TTC549 (cell line): Measurements from ENCODE around the gene RNF220.

Experiments
- FAIRE-seq: peaks from 2 replicates; lab custom pipeline; 2012; peaks lifted over from hg19 to GRCh38; lab: Jason Lieb, UNC

RNF220 gene

DNA sequence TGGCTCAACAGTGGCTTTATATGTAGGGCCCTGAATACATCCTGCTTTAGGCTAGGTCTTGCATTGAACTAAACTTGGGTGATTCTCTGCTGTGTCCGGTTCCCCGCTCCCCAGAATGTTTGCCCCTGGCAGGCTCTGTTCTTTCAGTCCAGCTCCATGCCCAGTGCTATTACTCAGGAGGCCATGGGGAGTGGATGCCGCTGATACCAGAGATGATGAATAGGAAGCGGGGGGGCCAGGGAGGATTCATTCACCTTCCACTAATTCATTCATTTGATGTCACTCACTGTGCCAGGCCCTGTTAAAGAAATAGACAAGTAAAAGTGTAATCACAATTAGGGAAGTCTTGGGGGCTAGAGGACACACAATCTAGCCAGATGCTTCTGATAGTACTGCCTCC lies 185.4 kb downstream of the RNF220 start:
- FAIRE-seq: no peak

DNA sequence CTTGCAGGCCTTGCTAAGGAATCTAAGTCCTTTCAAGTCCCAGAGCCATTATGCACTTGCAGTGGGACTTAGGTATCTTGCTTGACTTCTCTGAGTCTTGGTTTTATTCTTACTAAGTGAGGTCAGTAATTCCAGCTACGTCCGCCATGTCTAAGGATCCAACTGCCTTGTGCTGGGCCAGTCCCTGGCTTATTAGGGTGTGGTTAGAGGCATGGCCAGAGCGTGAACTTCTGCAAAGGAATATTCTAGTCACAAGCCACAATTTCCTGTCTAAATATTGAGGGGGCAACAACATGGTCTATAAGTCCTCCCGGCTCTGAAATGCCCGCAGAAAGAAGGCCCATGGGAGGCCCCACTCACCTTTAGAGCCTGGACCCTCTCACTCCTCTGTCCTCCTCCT lies 186.3 kb downstream of the RNF220 start:
- FAIRE-seq: no peak

DNA sequence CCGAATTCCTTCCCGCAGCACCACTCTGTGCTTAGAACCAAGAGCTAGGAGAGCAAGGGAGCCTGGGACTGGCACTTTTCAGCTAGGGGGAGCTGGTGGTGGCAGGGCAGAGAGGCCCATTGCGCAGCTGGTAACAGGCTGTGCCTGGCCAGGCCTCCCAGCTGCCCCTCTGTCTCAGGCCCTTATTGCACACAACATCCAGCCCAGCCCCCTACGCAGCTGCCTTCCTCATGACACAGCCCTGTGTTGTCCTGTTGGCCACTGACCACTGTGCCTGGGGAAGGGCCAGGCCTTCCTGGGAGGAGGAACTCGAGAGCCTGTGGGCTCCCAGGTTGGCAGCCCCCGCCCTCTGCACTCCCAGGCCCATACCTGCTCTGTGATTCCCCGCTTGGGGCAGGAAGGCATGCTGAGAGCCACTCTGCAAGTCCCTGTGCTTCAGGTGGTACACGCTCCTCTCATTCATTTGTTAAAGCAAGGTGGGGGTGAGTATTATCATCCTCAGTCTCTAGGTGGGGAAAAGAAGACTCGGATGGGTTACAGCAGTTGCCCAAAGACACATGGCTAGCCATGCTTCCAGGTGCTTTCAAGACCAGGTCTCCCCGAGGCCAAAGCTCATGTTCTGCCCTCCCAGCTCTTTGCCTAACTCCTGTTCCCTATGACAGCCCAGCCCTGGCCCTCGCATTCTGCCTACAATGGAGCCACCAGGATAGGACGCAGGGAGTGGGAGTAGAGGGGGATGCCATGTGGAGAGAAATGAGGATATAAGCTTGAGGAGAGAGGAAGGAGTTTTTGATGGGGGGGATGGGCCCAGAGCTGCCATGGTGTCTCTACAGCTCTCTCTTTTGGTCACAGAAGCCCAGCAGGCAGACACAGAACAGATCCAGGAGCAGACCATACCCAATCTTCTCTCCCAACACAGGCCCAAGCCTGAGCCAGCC lies 187.4 kb downstream of the RNF220 start:
- FAIRE-seq: no peak

DNA sequence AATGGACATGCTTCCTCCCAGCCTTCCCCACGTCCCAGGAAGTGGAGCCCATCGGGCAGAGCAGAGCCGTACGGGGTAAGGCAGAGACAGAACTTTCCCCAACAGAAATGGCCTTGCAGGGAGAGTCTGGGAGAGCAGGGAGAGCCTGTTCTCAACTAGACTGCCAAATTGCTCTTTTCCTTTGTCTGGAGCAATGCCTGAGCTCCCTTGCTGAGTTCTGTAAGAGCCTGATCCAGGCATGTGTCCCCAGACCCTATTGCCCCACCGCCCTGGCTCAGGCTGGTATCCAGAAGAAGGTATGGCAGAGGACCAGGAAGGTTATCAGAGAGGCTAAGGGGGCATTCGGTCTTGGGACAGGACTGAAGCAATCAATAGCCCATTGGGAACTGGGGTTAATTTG lies 189.3 kb downstream of the RNF220 start:
- FAIRE-seq: no peak

DNA sequence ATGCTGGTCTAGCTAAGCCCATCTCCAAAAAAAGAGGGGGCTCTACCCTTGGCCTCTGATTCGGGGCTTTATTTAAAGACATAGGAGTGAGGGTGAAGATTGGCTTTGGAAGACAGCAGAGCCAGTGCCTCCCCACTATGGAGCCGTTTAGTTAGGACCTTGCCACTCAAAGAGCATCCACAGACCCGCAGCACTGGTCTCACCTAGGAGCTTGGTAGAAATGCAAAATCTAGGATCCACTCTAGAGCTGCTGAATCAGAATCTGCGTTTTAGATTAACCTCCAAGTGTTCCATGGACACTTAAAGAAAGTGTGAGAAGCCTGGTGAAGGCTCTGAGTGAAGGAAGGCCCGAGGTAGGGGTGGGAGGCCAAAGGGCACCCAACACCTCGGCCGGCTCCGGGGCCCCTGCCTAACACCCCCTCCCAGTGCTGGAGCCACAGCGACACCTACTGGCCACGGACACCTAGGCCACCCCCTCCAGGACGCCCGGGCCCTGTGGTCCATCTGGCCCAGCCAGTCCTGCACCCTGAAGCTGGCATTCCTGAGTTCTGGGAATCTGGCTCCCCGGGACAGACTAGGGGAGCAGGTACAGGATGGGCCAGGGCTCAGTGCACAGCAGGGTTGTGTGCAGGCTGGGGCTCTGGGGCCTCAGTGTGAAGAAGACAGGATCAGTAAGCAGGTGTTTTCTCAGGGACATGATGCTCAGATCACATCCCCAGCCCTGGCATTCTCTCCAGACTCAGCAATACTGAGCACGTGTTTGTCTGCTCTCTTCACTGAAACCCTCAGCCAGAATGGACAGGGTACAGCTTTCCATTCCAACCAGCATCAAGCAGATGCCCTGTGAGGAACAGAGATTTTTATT lies 190.0 kb downstream of the RNF220 start:
- no peak for FAIRE-seq

DNA sequence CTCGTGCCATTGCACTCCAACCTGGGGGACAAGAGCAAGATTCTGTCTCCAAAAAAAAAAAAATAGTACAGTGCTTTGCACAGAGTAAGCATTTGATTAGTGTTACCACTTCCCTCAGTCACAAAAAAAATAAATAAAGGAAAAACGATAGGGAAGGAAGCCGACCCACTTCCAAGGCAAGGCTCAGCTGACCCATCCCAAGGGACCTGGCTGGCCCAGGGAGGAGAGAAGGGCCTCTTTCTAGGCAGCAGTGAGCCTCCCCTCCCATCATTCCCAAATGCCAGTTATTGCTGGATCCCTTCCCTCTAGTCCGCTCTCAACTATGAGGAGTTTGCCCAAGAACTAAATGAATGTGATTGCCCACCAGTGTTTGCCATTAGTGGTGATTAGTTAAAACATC lies 191.5 kb downstream of the RNF220 start:
- FAIRE-seq: no peak

DNA sequence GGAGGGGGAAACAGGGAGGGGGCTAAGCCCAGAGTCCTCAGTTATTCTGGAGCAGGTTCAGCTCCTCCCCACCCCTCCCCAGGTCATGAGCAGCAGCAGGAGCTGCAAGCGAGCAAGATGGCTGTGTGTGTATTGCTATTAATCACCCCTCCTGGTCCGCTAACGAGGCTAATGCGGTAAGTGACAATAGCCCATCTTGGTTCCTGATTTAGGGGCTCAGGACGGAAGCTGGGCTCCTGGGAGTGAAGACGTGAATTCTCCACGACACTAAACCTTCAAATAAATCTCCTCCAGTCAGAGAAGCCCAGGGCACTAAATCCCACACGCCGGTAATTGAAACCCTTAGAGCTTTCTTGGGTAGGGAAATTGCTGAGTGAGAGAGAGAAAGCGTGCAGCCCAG lies 193.1 kb downstream of the RNF220 start:
- no peak for FAIRE-seq

DNA sequence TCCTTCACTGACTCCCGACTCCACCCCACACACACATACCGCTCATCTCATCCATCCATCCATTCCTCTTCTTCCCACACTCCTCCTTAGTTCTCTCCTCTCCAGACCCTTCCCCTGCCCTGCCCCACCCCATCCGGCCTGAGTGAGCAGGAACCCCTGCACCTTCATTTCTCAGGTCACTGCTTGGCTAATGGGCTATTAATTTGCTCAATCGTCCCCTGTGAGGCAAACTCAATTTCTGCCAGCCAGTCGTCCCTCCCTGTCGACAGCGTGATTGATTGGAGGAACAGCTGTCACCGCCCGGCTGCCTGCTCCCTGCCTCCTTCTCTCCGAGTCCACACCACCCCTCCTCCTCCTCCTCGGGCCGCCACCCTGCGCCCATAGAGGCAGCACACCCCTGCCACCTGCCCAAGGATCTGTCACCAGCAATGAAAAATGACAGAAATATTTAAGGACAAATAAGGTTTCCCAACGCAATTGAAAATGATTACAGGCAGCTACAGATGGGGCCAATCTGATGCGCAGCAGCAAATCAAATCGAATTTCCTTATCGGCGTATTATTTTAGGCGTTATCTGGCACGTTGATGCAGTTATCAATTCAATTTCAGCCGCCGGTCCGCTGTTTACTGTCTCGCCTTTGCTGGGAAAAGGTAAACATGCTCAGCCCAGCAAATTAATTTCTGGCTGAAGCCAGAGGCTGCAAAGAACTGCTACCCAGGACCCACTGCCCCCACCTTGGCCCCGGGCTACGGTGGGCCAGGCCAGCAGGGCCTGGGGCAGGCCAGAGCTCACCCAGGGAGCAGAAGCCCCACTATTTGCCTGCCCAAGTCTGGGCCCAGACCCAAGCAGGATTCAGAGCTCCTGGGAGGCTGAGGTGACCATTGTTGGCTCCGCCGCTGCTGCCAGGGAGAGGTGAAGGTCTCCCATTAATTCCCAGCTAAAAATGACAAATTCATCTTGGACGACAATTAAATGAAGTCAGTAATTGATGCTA lies 197.9 kb downstream of the RNF220 start:
- FAIRE-seq: no peak

DNA sequence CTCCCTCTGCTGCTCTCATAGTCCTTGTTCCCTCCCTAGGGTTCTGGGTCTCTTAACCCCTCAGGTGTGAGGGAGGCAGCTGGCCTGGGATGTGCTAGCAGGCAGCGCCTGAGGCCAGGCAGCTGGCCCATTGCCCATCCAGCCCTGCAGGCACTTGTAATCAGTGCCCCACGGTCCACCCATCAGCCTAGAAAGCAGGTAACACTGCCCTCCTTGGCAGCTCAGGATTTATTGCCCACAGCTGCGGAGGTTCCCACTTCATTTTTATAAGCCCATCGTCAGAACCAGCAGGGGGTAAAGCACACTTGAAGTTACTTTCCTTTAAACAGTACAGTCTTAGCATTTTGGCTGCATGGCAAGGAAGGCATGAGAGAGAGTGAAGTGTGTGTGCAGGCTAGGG lies 198.7 kb downstream of the RNF220 start:
- no peak for FAIRE-seq

DNA sequence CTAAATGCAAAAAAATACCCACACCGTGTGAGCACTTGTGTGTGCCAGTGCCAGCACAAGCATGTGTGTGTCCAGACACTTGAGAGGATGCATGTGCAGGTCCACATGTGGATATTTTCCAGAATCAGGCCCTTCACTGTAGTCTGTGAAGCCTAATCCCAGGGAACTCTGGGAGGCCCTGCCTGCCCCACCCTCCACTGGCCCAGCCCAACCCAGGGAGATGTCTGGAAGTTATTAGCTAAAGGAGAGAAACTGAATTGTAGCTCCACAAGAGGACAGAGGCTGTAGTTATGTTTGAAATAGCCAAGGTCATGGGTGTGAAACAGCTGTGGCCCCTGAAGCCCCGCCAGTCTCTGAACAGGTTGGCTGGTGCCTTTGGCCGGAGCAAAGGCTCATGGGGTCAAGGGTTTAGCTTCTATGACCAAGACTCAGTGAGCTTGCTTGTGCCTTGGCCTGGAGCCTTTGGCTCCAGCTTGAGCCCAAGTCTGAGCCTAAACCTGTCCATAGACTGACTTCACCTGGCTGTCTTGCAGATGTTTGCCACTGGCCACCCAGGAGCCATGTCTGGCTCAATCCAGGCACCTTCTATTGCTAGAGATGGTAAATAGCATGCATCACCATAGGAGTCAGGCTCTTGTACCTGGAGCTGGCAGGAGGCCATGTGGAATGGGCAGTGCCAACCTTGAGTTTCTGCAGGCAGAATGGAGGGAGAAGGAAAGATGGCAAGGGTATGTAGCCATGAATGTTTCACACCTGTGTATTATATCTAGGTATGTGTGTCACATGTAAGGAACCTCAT lies 199.3 kb downstream of the RNF220 start:
- FAIRE-seq: no peak

DNA sequence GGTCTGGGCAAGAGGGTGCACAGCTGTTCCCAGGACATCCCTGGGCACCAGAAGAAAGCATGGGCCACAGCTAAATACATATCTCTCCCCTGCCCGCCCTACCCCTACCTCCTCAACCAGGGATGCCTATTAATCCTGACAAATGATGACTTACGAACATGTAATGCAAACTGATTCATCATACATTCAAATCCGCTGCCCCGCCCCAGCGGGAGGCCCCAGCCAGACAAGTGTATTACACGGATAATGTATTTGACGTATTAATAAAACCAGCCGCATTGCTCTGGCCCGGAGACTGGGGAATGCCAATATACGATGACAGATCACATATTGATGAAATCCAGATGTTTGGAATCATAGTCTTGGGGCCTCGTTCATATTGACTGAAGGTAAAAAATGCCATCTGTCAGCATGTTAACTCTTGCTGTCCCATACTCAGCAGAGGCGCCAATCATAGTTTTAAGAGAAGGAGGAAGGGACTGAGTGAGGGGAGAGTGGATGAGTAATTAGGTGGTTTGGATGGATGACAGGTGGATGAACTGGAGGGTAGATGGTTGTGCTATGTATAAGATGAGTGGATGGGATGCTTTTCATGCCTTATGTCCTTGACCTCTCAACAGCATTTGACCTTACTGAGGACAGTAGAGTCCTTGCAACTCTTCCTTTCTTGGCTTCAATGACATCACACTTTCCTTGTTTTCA lies 201.0 kb downstream of the RNF220 start:
- FAIRE-seq: no peak

DNA sequence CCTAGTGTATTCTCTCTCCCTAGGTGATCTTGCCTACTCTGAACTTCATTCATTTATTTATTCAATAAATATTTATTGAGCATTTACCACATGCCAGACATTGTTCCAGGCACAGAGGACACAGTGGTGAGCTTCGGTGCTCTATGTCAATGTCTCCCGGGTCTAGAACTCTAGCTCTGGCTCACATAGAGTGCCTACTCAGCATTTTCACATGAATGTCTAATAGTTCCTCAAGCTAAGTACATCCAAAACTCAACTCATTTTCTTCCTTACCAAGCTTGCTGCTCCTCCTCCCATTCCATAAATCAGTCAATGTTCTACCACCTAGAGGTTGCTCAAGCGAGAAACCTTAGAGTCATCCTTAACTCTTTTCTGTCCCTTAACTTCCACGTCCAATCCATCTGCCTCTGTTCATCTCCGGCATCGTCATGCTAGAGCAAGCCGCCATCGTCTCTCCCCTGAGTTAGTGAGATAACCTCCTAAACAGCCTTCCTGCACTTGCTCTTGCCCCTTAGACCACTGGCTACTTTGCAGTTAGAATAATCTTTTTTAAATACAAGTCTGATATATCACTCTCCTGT lies 201.7 kb downstream of the RNF220 start:
- no peak for FAIRE-seq

DNA sequence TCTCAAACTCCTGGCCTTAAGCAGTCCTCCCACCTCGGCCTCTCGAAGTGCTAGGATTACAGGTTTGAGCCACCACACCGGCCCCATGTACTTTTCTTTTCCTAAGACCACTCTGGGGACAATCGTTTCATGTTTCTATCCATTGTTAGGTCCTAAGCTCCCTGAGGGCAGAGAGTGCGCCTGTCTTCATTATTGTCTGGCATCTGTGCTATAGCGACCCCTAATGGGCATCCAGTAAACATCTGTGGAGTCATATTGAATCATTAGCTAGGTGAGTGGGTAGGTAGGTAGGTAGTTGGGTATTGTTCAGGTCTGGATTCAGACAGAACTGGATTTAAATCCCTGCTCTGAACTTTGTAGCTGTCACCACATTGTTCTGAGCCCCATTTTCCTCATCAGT lies 203.1 kb downstream of the RNF220 start:
- FAIRE-seq: no peak

DNA sequence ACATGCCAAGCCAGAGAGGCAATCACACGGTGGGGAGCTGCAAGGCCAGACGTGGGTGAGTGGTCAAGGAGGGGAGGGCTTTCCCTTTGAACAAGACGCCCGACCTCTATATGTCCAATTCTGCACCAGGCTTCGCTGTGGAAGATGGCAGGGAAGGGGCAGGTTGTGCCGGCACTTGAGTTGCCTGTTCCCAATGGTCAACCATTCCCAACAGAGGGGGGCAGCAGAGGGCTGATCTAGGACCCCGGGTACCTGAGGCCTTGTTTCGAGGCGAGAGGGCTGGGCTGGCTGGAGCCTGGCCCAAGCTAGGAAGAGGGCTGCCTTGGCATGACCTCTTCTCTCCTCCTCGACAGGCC lies 204.3 kb downstream of the RNF220 start:
- FAIRE-seq: no peak

DNA sequence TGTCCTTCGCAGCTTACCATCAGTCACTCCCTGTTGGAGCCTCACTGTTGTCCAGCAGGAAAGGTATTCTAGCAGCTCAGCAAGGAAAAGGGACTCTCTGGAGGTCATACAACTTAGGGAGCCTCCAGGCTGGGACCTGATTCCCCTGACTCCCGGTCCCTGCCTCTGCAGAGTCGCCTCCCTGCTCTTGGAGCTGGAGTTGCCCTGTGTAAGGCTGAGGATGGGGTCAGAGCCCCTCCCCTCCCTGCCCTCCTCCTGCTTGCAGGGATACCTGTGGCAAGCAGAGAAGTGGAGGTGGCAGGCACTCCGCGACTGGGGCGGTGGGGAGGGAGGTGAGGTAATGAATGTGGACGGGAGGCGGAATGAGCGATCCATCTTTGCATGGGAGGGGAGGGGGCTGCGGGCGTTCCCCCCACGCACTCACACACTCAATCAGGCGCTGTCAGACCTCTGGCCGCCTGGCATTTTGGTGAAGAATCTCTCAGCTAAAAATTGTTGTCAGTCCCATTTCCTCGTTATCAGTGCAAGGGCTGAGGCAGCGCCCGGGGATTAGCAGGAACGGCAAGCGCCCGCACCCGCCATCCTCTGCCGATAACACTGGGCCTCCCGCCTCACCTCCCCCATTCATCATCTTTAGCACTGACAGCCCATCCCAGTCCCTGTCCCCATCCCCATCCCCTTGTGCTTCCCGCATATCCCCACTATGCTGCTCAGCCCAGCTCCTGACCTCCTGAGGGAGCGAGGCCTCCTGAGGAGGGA lies 204.9 kb downstream of the RNF220 start:
- FAIRE-seq: no peak

DNA sequence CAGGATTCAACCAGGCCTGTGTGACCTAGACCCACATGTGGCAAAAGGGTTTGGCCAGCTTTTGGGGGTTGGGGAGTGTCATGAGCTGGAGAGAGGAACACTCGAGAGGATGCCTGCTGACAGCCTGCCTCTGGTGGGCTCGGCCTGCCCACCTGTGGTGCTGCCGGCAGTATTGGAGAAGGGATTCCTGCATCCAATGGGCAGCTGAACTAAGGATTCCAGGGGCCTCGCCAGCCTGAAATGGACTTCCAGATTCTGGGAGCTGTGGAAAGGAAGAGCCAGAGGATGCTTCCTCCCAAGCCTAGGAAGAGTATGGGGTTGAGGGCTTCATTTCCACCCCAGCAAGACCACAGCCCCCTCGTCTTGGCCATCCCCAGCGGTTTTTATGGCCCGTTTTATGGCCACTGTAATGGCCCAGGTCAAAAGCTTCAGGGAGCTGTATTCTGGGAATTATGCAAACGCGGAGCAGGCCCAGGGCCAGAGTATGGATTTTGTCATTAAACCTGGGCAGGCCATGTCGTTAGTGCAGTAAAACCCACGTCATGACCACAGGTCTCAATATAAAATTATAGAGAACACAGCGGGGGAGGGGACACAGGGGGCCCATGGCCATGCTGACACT lies 205.6 kb downstream of the RNF220 start:
- FAIRE-seq: no peak

DNA sequence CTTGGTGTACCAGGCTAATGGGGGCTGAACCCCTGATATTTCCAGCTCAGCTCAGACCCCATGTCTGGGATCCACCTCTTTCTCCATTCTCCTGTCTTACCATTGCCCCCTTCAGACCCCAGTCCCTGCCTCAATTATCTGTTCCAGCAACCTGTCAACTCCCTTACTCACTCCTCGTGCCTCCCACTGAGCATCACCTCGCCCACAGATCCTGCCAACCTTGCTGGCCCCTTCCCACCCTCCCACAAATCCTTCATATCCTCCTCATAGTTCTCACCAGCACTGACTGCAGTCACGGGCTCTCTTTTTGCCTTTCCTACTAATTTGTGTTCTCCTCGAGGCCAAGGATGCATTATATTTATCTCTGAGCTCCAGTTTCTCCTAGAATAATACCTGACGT lies 206.4 kb downstream of the RNF220 start:
- FAIRE-seq: no peak

DNA sequence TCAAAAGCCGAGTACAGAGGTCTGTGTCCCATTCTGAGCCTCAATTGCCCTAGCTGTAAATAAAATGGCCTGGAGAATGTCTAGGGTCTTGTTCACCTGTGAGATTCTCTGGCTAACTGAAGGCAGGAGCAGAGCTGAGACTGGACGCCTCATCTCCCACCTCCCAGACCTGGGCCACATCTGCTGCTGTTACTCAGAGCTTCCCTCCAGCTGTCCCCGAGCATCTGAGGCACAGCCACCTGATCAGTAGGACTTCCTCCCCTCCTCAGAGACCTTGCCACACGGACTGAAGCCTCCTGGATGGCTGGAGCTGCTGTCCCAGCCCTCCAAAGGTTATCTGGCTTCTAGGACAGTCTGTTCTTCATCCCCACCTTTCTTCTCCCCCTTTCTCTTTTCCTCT lies 206.8 kb downstream of the RNF220 start:
- no peak for FAIRE-seq

DNA sequence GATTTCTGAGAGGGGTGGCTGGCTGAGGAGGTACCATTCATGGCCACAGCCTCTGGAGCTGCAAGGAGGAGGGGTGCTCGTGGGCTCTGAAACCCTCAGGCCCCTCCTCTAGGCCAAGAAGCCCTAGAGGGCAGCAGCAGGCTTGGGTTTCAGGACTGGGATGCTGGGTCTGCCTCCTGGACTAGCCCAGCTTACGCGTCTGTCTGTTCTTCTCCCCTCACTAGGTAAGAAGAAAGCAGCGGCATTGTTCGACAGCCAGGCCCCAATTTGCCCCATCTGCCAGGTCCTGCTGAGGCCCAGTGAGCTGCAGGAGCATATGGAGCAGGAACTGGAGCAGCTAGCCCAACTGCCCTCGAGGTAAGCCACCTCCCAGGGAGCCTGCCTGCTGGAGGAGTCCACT lies 208.9 kb downstream of the RNF220 start:
- FAIRE-seq: no peak
